T1000 (cell line): ENCODE results near the gene CCDC185.
"Not testable (repeated sequence)": the region's sequence is repeated elsewhere in the genome, so short reads cannot be mapped to it uniquely, and the experiment has no call there.

Experiments used
- DNase-seq: peaks from one replicate; lab custom pipeline; 2025; ENCODE audit warnings: mixed read lengths; lab: John Stamatoyannopoulos, UW

Gene CCDC185

DNA sequence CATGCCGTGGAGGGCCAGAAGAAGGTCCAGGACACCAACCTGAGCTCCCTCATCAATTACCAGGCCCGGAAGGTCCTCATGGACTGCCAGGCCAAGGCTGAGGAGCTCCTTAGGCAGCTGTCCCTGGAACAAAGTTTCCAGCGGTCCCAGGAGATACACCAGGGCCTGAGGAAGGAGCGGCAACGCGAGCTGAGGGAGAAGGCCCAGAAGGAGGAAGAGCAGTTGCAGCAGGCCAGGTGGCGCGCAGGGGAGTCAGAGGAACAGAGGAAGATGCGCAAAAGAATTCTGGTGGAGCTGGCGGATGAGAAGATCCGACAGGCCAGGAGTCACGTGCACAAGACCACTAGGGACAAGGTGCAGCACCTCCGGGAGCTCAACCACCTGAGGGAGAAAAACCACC is 1.5 kb downstream of the CCDC185 start:
- DNase-seq = no peak

DNA sequence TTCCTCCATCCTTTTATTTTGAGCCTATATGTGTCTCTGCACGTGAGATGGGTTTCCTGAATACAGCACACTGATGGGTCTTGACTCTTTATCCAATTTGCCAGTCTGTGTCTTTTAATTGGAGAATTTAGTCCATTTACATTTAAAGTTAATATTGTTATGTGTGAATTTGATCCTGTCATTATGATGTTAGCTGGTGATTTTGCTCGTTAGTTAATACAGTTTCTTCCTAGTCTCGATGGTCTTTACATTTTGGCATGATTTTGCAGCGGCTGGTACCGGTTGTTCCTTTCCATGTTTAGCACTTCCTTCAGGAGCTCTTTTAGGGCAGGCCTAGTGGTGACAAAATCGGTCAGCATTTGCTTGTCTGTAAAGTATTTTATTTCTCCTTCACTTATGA is 6.2 kb downstream of the CCDC185 start:
- DNase-seq = not testable (repeated sequence)

DNA sequence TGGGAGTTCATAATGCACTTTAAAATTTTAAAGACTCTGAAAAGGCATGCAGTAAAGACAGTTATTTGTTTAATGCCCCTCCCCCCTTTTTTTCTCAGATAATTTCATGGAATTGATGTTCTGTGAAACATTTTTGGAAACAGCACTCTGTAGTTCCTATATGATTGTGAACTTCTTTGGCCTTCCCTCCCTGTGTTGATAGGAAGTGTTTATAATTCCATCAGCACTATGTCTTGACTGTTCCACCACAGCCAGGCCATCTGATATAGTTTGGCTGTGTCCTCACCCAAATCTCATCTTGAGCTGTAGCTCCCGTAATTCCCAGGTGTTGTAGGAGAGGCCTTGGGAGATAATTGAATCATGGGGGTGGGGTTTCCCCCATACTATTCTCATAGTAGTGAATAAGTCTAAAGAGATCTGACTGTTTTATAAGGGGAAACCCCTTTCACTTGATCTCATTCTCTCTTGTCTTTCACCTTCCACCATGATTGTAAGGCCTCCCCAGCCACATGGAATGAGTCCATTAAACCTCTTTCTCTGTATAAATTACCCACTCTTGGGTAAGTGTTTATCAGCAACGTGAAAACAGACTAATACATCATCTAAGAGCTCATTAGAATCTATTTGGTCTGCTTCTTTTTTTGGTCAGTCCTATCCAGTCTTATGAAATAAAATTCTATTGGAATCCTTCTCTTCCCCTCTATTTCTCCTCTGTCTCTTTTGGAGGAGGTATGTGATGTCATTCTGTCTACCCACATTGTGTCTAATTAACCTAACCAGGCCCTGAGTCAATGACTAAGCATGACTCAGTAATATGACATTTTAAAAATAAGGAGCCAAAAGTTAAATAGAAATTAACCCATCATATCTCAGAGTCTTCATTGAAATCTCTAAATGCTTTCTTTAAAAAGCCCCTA is 8.9 kb downstream of the CCDC185 start:
- no peak for DNase-seq

DNA sequence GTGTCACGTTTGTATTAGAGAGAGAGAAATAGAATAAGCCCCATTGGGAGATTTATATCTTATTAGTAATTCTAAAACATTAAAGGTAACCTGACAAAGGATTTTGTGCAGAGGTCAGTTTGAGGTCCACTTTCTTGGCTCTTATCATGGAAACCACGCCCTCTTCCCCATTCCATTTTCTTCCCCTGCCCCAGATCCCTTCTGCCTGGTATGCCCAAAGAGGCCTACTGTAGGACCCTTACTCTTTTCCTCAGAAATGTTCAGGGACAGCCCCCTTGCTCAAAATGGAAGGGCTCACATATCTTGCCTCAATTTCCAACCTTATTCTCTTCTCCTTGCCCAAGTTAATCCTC is 9.6 kb downstream of the CCDC185 start:
- DNase-seq = no peak

DNA sequence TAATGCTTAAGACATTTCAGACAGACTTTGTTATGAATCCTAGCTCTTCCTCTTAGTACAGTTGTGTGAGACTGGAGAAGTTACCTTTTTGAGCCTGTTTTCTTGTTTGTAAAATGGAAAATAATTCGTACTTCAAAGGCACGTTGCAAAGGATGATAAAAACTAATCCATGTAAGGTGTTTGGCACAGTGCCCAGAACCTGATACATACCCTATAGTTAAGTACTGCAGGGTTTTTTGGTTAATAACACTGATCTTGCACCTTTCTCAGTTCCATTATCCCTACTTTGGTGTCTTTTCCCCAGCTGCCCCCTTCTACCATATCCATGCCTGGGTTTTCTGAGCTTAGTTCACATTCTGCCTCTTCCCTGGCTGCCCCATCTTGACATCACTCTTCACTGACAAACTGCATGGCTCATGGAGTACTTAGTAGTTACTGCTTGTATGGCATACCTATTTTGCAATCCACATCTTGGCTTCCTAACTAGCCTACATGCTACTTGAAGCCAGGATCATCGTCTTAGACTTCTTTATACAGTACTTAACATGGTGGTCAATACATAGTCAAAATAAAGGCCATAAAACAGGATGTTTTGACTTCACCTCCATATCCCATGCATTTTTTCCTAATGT is 10.1 kb downstream of the CCDC185 start:
- no peak for DNase-seq

DNA sequence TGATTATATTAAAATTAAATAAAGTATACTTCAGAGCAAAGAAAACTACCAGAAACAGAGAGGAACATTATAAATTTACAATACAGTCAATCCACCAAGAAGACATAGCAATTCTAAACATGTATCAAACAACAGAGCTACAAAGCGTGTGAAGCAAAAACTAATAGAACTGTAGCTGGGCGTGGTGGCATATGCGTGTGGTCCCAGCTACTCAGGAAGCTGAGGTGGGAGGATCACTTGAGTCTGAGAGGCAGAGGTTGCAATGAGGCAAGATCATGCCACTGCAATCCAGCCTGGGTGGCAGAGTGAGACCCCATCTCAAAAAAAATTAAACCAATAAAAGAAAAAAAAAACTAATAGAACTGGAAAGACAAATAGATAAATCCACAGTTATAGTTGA is 12.3 kb downstream of the CCDC185 start:
- no peak for DNase-seq

DNA sequence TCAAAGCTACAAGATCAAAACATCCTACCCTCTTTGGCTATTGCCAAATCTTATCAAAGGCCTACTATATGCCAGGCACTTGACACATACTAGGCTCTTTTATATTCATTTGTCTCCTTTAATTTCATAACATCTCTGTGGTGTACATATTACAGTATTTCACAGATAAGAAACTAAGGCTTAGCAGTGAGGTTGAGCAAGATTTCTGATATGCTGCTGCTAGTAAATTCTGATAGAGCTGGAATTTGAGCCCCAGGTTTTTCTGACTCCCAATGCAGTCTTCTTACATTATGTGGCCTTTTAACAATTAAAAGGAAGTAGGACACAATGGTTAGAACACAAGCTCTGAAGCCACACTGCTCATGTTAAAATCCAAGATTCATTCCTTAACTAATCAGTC is 16.8 kb downstream of the CCDC185 start:
- DNase-seq = no peak

DNA sequence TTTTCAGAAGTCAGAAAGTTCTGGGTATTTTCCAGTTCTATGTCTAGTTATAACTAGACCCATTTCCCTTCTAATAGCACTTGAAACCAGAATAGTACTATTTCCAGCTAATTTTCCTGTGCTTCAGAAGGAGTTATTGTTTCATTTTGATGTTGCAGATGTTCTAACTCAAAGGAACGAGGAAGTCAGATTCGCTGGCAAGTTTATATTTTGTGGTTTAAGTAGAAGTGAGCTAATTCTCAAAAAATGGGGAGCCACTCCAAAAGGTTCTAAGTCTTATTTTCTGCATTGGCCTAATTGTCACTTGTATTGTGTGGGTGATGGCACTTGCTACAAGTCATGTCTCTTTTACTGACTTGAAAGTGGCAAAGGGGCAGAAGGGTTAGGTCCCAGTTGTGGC is 18.1 kb downstream of the CCDC185 start:
- DNase-seq = no peak

DNA sequence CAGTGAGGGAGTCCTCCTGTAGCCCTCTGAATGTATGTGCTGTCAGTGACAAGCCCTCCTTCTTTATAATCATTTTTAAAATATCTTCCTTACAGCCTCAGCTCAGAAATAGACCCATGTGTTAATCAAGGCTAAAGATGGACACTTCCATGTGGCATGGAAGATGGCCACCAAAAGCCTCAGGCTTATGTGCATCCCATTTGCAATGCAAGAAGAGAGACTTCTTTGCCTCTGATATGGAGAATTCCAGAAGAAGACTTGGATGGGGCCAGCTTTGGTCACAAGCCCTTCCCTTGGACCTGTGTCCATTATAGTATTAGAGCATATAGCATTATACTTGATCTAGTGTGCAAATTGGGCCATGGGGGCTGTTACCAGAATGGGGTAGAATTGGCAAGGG is 18.5 kb downstream of the CCDC185 start:
- DNase-seq = no peak

DNA sequence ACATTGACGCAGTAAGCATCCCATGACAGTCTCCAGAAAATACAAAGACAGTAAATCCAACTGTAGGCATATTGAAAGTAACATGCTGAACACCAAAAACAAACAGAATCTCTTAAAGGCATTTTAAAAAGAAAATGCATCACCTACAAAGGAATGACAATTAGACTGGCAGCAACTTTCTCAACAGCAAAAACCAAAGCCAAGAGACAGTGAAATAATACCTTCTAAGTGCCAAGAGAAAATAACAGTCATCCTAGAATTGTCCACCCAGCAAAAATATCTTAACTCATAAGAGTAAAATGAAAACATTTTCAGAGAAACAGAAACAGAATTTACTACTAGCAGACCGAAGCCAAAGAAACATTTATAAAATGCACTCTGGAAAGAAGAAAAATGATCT is 20.0 kb downstream of the CCDC185 start:
- no peak for DNase-seq

DNA sequence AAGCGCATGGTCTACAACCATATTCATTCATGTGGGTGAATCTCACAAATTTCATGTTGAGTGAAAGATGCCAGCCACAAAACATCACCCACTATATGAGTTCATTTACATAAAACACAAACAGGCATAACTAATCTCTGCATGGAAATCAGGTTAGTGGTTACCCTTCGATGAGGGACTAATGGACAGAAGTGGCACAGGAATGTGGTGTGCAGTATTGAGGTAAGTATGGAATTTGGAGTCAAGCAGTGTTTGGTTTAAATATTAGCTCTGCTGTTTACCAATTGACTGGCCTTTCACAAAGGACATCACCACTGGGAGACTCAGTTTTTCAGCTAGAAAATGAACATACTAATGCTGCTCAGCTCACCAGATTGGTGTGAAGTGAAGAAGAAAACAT is 24.2 kb downstream of the CCDC185 start:
- no peak for DNase-seq

DNA sequence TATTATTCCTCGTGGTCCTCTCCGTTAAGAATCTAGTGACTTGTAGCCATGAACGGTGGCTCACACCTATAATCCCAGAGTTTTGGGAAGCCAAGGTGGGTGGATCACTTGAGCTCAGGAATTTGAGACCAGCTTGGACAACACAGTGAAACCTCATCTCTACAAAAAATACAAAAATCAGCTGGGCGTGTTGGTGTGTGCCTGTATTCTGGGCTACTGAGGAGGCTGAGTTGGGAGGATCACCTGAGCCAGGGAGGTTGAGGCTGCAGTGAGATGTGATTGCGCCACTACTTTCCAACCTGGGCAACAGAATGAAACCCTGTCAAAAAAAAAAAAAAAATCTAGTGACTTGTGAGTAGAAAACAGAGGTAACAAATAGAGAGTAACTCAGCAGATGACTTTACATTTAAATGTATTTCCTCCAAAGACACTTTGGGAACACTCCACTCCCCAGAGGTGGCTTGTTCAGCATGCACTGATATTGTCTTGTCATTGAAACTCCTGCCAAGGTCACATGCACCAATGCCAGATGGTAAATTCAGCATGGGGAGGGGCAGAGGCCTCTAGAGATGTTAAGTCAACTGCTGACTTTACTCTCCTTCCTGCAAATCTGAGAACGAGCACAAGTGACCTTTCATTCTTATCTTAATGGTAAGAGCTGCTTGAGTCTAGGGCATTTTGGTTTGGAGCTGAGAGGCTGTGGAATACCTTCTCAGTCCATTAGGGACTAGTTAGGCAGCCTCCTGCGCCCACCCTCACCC is 24.9 kb downstream of the CCDC185 start:
- DNase-seq = no peak

DNA sequence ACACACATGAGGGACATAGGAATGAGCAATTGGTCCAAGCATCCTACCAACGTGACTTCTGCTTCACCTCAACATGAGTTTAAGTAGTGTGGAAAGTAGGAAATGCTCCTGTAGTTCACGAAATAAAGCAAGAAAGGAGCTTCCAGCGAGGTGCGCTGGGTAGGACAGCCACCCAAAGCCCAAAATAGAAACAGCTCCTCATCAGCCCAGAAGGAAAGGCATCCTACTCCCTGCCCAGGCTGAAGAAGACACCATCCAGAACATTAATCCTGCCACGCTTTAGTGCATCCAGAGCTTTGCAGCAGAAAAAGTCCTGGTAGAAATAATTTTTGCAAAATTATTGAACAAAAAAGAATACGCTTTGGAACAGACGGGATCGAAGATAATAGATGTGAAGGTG is 25.9 kb downstream of the CCDC185 start:
- DNase-seq = no peak

DNA sequence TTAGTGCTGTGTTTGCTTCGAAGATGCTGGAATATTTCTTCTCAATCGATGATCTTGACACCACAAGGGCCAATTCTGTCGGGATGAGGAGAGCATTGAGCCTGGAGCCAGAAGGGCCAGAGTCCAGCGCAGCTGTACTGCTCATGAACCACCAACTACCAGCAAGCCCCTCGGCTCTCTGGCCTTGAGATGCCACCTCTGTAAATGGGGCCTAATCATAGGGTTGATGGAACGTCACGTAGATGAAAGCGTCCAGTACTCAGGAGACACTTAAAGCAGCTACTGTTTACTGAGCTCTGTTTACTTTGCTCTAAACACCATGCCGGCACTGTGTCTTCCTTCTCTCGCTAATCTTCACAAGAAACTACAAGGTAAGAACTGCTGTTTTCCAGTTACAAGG is 26.3 kb downstream of the CCDC185 start:
- DNase-seq = no peak

DNA sequence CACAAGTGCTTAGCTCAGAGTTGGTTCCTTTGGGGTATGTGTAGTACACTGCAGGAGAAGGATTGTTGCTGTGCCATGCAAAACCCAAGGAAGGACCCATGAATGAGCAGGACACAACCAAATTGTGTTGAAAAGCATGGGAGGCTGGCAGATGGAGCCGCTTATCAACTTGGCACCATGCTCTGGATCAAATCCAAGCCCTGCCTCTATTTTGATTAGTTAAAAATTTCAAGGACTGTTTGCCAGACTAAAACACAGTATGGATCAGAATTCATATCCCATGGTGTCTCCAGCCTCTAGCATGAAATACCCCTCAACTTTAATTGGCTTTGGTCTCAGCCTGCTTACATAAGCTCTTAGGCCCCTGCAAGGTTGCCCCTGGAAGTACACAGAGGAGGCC is 27.8 kb downstream of the CCDC185 start:
- no peak for DNase-seq

DNA sequence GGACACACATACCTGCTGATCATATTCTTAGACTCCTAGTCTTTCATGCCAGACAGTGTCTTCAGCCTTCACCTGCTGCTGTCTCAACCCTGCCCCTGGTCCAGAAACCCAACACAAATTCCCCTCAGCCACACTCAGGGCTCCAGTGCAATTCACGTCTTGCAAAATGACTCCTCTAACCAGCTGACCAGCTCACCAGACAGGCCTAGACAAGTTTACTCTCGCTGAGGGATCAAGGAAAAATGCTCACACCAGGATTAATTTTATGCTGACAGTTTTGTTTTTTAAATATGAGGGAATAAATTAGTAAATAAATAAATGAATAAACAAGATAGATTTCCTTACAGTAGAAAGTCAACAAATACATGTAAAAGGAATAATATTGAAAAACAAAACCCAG is 28.5 kb downstream of the CCDC185 start:
- no peak for DNase-seq

DNA sequence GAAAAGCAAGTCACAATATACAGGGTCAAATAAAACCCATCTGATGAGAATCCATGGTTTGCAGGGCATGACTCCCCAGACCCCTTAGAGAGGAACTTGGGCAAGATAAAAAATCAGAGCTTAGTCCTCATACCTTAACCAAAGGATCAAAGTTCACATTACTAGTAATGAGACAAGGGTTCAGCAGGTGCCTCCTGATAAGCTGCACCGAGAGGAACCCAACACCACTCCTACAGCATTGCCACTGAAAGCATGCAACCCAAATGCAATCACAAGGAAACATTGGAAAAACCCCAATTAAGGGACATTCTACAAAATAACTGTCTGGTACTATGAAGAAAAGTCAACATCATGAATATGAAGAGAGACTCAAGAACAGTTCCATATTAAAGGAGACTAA is 29.7 kb downstream of the CCDC185 start:
- no peak for DNase-seq

DNA sequence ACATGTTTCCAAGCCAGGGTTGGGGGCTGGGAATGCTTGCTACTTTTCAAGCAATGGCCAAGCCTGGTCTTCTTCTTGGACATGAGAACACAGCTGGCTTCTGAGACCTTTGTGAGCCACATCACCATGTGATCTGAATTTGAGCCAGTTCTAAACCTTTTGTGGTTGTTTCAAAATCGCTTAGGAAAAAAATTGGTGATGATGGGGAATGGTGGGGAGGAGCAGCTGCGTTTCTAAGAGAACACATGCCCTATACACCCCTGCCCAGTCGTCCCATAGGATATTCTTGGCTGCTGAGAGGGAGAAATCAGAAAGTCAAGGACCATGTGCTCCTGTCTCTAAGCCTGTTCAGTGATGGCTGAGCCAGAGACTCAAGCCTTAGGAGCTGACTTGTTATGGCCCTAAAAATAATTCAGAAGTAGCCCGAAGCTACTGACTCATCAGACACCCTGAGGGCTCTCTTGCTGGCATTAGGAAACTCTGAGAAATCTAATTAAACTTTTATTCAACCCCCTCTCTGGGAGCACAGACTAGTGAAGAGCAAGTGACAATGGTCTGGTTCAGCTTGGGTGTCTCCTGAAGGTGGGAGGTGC is 30.5 kb downstream of the CCDC185 start:
- peak; percentile 8 for DNase-seq

DNA sequence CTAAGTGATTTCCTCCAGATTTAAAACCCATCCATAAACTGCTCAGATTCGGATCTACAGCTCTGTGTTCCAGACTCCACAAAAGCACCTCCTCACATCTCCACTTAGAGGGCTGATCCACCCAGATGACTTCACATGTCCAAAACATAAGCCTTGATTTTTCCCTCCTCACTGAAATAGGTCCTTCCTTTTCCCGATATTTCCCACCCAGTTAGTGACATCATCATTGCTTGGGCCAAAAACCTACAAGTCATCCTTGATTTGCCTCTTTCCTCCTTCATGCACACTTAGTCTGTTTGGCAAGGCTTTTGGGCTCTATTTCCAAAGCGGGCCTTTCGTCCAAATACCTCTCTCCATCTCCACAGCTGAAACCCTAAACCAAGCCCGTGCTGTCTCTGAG is 32.3 kb downstream of the CCDC185 start:
- DNase-seq = no peak

DNA sequence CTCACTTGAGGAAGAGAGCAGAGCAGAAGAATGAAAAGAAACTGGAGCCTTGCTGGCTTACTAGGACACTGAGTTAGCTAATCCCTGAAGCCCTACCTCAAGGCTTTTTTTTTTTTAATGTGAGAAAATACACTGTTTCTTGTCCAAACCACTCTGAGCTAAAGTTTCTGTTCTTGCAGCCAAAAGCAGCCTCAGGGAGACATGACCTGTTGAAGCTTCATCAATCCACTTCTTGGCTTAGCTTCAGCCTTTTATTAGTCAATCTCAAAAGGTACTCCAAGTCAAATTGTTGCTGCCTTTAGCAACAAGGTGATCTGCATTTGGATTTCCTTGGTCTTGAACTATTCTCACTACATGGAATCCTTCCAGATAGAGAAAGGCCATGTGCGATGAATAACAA is 33.7 kb downstream of the CCDC185 start:
- no peak for DNase-seq

DNA sequence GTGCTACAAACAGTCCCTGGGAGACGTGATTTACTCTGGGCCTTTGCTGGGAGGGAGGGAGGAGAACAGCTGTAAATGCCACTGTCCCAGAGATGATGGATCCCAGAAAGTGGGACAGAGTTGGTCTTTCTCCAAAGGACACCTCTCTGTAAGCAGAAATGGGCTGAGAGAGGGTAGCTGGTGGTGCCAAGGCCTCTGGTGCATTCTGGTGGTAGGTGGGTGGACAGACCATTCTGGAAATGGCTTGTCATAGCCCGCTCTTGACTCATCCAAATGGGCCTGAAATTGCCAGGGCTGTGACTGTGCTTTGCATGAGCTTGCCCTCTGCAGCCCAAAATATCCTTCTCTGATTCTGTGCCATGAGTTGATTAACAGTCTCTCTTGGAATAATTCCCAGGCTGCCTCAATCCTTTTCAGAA is 36.1 kb downstream of the CCDC185 start:
- no peak for DNase-seq

DNA sequence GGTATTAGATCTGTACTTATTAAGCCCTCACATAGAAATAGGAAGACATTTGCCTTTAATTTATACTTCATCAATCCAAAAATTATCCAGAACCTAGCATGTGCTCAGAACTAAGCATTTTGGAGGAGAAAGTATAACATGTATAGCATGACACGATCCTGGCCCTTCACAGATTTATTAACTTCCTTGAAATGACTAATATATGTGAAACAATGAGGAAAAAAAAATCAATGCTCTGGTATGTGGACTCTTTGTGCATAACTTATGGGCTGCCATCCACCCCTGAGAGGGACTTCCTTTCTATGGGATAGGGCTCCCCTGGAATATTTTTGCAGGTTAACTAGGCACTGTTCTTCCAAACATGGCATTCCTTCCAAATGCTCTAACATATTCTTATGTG is 36.6 kb downstream of the CCDC185 start:
- no peak for DNase-seq

DNA sequence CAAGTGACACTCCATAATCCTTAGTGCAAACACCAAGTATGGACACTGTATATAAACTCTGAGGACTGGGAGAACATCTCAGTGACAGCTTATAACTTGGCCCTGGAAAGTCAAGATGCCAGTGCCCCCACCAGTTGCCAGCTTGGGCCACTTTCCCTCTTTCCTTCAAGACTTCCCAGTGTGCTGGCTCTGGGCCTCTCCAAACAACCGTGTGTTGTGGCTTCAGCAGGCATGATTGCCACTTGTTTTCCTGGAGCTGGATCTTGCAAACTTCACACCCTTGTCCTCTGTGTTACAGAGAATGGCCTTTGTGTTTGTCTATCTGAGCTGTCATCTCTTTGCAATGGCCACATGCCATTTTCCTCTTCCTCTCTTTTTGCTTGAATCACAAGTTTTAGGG is 37.0 kb downstream of the CCDC185 start:
- DNase-seq = no peak
